ENCODE measurements around the gene SYCP2L.

GRCh38 chr6:10884245-10884972 lies 2.4 kb upstream of the SYCP2L start:
- TF ChIP-seq GATA3 (IDR thresholded peaks at IDR 0.05; ENCODE audit: low read depth, low read length) (no peak), GATA2 (IDR thresholded peaks at IDR 0.05; ENCODE audit: low read depth, low read length) (no peak)
